ENCODE measurements around the gene HBD.
A peak's percentile ranks its signal among the peaks of the same experiment; 100 is the strongest.
"Not testable (repeated sequence)": the region's sequence is repeated elsewhere in the genome, so short reads cannot be mapped to it uniquely, and the experiment has no call there.

HBD gene

GRCh38 chr11:5254023-5254422, 19.7 kb upstream of the HBD start:
- H3K27ac ChIP-seq; DNase-seq (ENCODE audit: low read depth, low spot score): not testable (repeated sequence)

DNA sequence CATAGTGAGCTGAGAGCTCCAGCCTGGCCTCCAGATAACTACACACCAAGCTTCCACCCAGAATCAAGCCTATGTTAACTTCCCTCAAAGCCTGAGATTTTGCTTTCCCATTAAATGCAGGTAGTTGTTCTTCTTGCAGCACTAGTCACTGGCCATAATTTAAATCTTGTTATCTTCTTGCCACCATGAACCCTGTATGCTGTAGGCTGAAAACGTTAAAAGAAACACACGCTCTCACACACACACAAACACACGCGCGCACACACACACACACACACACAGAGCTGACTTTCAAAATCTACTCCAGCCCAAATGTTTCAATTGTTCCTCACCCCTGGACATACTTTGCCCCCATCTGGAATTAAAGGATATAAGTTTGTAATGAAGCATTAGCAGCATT, 19.2 kb upstream of the HBD start:
- DNase-seq (ENCODE audit: low read depth, low spot score); H3K27ac ChIP-seq: not testable (repeated sequence)

GRCh38 chr11:5252919-5253265, 18.6 kb upstream of the HBD start:
- DNase-seq (ENCODE audit: low read depth, low spot score): no peak

DNA sequence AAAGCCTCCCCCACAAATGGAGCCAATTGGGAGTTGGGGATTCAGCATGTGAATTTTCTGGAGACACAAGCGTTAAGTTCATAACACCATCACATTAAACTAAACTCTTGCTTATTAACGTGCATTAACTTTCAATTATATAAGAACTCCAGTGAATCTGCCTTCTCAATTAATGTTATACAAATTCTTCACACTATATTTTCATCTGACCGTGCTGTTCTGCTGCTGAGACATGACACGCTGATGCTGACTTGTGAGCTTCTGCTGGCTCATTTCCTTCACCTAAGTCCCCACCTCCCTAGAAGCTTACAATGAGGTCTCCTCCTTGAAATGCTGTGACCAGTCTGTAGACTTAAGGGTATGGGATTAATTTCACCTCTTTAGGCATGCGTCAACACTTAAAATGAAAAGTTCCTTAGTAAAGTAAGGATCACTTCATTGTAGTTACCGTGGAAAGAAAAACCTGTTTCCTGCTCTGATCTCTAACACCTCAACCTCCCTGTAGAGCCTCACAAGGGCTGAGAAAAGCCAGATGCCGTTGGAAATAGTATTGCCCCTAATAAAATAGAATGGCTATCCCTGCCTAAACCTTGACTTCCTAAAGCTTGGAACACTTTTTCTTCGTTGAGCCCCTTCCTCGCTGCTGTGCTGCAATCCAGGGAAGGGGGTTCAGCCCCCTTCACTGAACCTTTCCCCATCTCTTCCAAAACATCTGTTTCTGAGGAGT, 18.1 kb upstream of the HBD start:
- H3K27ac ChIP-seq: no peak overlapping the region

More at GRCh38 chr11:5252919-5253265, 18.6 kb upstream of the HBD start:
- no peak overlapping the region for H3K27ac ChIP-seq

GRCh38 chr11:5251746-5252145, 17.5 kb upstream of the HBD start:
- H3K27ac ChIP-seq: no peak overlapping the region
- DNase-seq (ENCODE audit: low read depth, low spot score): no peak

More for the DNA sequence above, 18.1 kb upstream of the HBD start:
- no peak for DNase-seq (ENCODE audit: low read depth, low spot score)

DNA sequence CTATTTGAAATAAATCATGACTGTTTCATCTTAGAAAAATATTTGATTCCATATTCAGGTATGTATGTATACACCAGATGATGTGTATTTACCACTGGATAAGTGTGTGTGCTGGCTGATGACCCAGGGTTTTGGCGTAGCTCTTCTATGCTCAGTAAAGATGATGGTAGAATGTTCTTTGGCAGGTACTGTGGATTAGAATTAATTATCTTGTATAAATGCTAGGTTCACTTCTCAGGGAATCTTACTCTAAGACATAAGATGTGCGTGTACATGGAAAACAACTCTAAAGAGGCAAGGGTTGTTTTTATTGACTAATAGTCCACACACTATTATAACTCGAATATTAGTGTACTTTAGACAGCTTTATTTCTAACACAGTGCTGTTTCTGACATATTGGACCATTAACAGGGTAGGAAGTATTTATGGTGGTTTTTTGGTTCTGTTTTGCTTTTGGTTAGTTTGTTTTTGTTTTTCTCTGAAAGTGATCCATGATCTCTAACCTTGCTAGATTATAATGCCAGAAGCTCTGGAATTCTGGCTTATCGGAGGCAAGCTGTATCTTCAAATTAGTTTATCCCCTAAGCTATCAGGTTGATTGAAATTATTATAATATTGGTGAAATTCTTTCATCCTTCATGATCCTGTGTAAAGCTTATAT, 16.4 kb upstream of the HBD start:
- DNase-seq (ENCODE audit: low read depth, low spot score): no peak
- H3K27ac ChIP-seq: no peak overlapping the region

DNA sequence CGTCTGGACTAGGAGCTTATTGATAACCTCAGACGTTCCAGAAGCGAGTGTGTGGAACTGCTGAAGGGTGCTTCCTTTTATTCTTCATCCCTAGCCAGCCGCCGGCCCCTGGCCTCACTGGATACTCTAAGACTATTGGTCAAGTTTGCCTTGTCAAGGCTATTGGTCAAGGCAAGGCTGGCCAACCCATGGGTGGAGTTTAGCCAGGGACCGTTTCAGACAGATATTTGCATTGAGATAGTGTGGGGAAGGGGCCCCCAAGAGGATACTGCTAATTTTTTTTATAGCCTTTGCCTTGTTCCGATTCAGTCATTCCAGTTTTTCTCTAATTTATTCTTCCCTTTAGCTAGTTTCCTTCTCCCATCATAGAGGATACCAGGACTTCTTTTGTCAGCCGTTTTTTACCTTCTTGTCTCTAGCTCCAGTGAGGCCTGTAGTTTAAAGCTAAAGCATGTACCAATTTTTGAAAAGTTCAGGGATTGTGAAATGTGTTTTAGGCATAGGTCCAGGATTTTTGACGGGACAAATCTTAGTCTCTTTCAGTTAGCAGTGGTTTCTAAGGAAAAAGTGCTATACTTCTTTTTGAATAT, 15.6 kb upstream of the HBD start, which contains the start of gene HBG1:
Gene HBG1, minus strand, starts transcription at position 51 of the 590 bp plus-strand sequence. CDS start 53 bp downstream, outside the sequence.
- not testable (repeated sequence) for H3K27ac ChIP-seq; DNase-seq (ENCODE audit: low read depth, low spot score)

- H3K27ac ChIP-seq; DNase-seq (ENCODE audit: low read depth, low spot score): not testable (repeated sequence)
These were observed 14.2 kb upstream of the HBD start for GRCh38 chr11:5248498-5248897.

DNA sequence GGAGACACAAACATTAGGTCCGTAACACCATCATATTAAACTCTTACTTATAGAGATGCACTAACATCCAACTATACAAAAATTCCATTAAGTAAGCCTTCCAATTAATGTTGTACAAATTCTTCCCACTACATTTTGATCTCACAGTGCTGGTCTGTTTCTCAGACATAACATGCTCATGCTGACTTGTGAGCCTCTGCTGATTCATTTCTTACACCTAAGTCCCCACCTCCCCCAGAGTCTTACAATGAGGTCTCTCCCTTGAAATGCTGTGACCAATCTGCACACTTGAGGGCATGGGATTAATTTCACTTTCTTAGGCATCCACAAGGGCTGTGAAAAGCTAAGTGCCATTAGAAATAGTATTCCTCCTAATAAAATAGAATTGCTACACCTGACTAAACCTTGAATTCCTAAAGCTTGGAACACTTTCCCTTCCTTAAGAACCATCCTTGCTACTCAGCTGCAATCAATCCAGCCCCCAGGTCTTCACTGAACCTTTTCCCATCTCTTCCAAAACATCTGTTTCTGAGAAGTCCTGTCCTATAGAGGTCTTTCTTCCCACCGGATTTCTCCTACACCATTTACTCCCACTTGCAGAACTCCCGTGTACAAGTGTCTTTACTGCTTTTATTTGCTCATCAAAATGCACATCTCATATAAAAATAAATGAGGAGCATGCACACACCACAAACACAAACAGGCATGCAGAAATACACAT, 13.3 kb upstream of the HBD start:
- H3K27ac ChIP-seq: no peak overlapping the region
- no peak for DNase-seq (ENCODE audit: low read depth, low spot score)

- H3K27ac ChIP-seq: no peak overlapping the region
- no peak for DNase-seq (ENCODE audit: low read depth, low spot score)
These were observed 12.6 kb upstream of the HBD start for GRCh38 chr11:5246772-5247471.

GRCh38 chr11:5245155-5245554, 10.9 kb upstream of the HBD start:
- no peak for DNase-seq (ENCODE audit: low read depth, low spot score)
- H3K27ac ChIP-seq: no peak overlapping the region

GRCh38 chr11:5243816-5244180, 9.5 kb upstream of the HBD start:
- no peak overlapping the region for H3K27ac ChIP-seq
- DNase-seq (ENCODE audit: low read depth, low spot score): no peak

- peak; percentile 8 for DNase-seq (ENCODE audit: low read depth, low spot score)
- H3K27ac ChIP-seq: no peak overlapping the region
These were observed 8.9 kb upstream of the HBD start for GRCh38 chr11:5242933-5243815.

GRCh38 chr11:5242208-5242607, 7.9 kb upstream of the HBD start:
- no peak for DNase-seq (ENCODE audit: low read depth, low spot score)
- no peak overlapping the region for H3K27ac ChIP-seq

GRCh38 chr11:5241458-5241857, 7.2 kb upstream of the HBD start:
- no peak for DNase-seq (ENCODE audit: low read depth, low spot score)
- no peak overlapping the region for H3K27ac ChIP-seq

DNA sequence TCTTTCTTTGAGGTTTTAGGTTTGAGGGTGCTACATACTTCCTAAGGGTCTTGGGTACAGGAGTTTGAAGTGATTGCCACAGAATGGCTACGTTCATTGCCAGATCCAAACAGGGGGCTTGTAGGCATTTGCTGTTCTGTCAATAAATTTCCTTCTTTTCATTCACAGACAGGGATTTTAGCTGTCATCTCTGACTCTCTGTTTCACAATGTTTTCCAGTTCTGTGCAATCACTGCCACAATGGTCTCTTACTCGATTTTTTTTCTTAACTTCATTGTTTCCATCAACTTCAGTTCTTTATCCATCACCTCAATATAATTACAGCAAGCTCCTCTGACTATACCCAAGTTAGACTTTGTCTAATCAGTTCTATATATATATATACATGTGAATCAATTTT, 6.2 kb upstream of the HBD start:
- DNase-seq (ENCODE audit: low read depth, low spot score): no peak

DNA sequence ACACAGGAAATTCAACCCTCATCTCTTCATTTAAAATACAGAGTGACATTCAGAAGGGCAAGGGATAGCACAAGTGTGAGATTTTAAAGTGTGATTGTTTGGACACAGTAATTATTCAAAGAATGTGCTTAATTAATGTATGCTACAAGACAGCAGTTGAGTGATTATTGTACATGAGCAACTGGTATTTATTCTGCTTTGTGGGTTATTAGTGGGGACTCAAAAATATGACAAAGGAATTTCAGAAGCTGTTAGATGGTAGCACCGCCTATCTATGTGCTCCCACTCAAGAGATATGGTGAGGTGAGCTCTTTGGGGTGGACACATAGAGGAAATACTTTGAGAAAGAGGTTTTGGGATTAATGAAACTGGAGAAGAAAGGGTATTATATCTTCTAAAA, 5.8 kb upstream of the HBD start:
- no peak for DNase-seq (ENCODE audit: low read depth, low spot score)
- no peak overlapping the region for H3K27ac ChIP-seq

More for the DNA sequence above, 6.2 kb upstream of the HBD start:
- no peak overlapping the region for H3K27ac ChIP-seq

- no peak overlapping the region for H3K27ac ChIP-seq
- no peak for DNase-seq (ENCODE audit: low read depth, low spot score)
These were observed 4.8 kb upstream of the HBD start for GRCh38 chr11:5239046-5239445.

DNA sequence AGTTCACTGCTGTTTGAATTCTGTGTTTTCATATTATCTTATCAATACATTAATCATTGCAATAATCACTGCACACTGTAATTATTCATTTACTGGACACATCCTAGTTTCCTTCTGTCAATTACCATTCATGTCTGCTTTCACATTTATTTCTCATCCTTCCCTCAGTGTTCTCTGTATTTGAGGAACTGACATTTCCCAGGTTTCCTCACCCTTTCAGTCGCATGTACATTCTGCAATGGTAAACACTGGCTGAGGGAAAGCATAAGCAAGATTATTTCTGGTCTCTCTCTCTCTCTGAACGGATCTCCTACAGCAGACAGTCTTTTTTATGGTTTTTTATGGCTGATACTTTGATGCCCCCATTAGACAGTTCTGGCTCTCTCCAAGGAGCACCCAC, 4.2 kb upstream of the HBD start:
- H3K27ac ChIP-seq: no peak overlapping the region
- no peak for DNase-seq (ENCODE audit: low read depth, low spot score)
